Endodermal cell (in vitro differentiated cells): Measurements from ENCODE around the gene EXOSC10. TPM values are rescaled to one million over a fixed set of nuclear protein-coding genes. Genes with fewer than 3 reads are reported as not detected.

Source experiments
- DNase-seq: peaks from one replicate; pipeline ENCODE4 v3.0.0-alpha.2; 2017
- H3K27ac ChIP-seq: 2 replicates; pipeline ENCODE4 v1.5.1; 2013; ENCODE audit warnings: mild to moderate bottlenecking, low read depth, low read length, moderate library complexity
- H3K27me3 ChIP-seq: 2 replicates; pipeline ENCODE4 v1.6.1; 2013; ENCODE audit warnings: mild to moderate bottlenecking, low read length, moderate library complexity; ENCODE audit not compliant: insufficient read depth, control insufficient read depth, poor library complexity, severe bottlenecking
- H3K36me3 ChIP-seq: 2 replicates; pipeline ENCODE4 v1.7.0; 2013; ENCODE audit warnings: mild to moderate bottlenecking, low read length, moderate library complexity; ENCODE audit not compliant: control insufficient read depth, insufficient read depth
- H3K4me1 ChIP-seq: one replicate; pipeline ENCODE4 v1.7.0; 2013; ENCODE audit warnings: low read length; ENCODE audit not compliant: control insufficient read depth, insufficient read depth
- H3K4me3 ChIP-seq: 2 replicates; pipeline ENCODE4 v1.5.1; 2013; ENCODE audit warnings: mild to moderate bottlenecking, low read length, moderate library complexity
- H3K9ac ChIP-seq: 2 replicates; pipeline ENCODE4 v1.6.1; 2013; ENCODE audit warnings: mild to moderate bottlenecking, low read length, moderate library complexity; ENCODE audit not compliant: poor library complexity, severe bottlenecking; ENCODE audit errors: extremely low read depth
- H3K9me3 ChIP-seq: 2 replicates; pipeline ENCODE4 v1.6.1; 2013; ENCODE audit warnings: mild to moderate bottlenecking, low read length, moderate library complexity; ENCODE audit not compliant: control insufficient read depth
- H3K27ac Mint-ChIP-seq: 2 replicates; pipeline ENCODE4 v1.8.0; 2020; ENCODE audit warnings: mixed read lengths
- H3K27me3 Mint-ChIP-seq: 2 replicates; pipeline ENCODE4 v1.8.0; 2021; ENCODE audit warnings: mild to moderate bottlenecking, mixed read lengths; ENCODE audit not compliant: insufficient read depth
- H3K36me3 Mint-ChIP-seq: 2 replicates; pipeline ENCODE4 v1.8.0; 2020; ENCODE audit warnings: low read depth, mixed read lengths
- H3K4me1 Mint-ChIP-seq: 2 replicates; pipeline ENCODE4 v1.8.0; 2020; ENCODE audit warnings: mixed read lengths
- H3K4me3 Mint-ChIP-seq: 2 replicates; pipeline ENCODE4 v1.8.0; 2020; ENCODE audit warnings: mild to moderate bottlenecking, moderate library complexity, mixed read lengths
- H3K9me3 Mint-ChIP-seq: 2 replicates; pipeline ENCODE4 v1.8.0; 2020; ENCODE audit warnings: mild to moderate bottlenecking, mixed read lengths
- CTCF ChIP-seq: fragments of 200-600 bp; sonication (generic); conservative IDR thresholded peaks from 2 replicates; pipeline ENCODE4 v1.5.0; 2021; ENCODE audit warnings: antibody characterized with exemption, mild to moderate bottlenecking
- WGBS, 2 experiments: methylation state at CpG; one replicate each; pipeline versions ENCODE4 v1.1.5 to v1.1.7; 2013; ENCODE audit warnings: missing lambda C conversion rate in 2 of 2, mixed read lengths in 1 of 2; ENCODE audit not compliant: insufficient coverage in 1 of 2, insufficient read length in 1 of 2; 5-methylcytosine and 5-hydroxymethylcytosine counted together
- total RNA-seq, 2 donors: library from RNA; stranded (reverse); fragmentation: NEBNext Ultra II Directional in 1 of 2; extraction: Animal tissue kit (Norgen Biotek cat#: 25700) in 1 of 2; gene quantifications; 2 replicates in 1 of 2; 3 replicates in 1 of 2; pipeline ENCODE4 v1.2.1, GENCODE V29; 2021

The EXOSC10 gene
- total RNA-seq, 2 donors from 2014 or later: 81.4 to 89.7 TPM

- 94 to 100% methylated on average over 2 of the region's 2 CpGs for WGBS, 2 experiments
- Histone ChIP-seq H3K9me3 (no peaks in the 10 kb centered on the region), H3K36me3 (peaks cover 74% of the 10 kb centered on the region), H3K27ac (no peak overlapping the region), H3K4me3 (no peak overlapping the region), H3K4me1 (peaks cover 5% of the 10 kb centered on the region), H3K9ac (no peak overlapping the region), H3K27me3 (no peaks in the 10 kb centered on the region)
- H3K27ac Mint-ChIP-seq: no peak overlapping the region
- no peaks in the 10 kb centered on the region for H3K9me3 Mint-ChIP-seq
- no peak overlapping the region for H3K4me3 Mint-ChIP-seq
- no peaks in the 10 kb centered on the region for H3K27me3 Mint-ChIP-seq
- TF ChIP-seq CTCF: no peak
- H3K36me3 Mint-ChIP-seq: peaks cover 78% of the 10 kb centered on the region
- DNase-seq: no peak
- peaks cover 13% of the 10 kb centered on the region for H3K4me1 Mint-ChIP-seq
Measured at GRCh38 chr1:11116318-11116717, 16.6 kb upstream of the EXOSC10 start.

GRCh38 chr1:11114966-11115365, 15.3 kb upstream of the EXOSC10 start:
- H3K9me3 Mint-ChIP-seq: no peaks in the 10 kb centered on the region
- WGBS, 2 experiments: 90 to 100% methylated on average over 3 of the region's 3 CpGs
- no peak for TF ChIP-seq CTCF
- DNase-seq: no peak
- no peak overlapping the region for H3K4me3 Mint-ChIP-seq
- Histone ChIP-seq H3K36me3 (peaks cover 78% of the 10 kb centered on the region), H3K27ac (no peak overlapping the region), H3K9me3 (no peaks in the 10 kb centered on the region), H3K9ac (no peak overlapping the region), H3K4me3 (no peak overlapping the region), H3K4me1 (peaks cover 5% of the 10 kb centered on the region), H3K27me3 (no peaks in the 10 kb centered on the region)
- H3K27ac Mint-ChIP-seq: no peak overlapping the region
- no peaks in the 10 kb centered on the region for H3K27me3 Mint-ChIP-seq
- peaks cover 74% of the 10 kb centered on the region for H3K36me3 Mint-ChIP-seq
- peaks cover 13% of the 10 kb centered on the region for H3K4me1 Mint-ChIP-seq

GRCh38 chr1:11109047-11109760, 9.5 kb upstream of the EXOSC10 start:
- H3K4me1 ChIP-seq: peaks cover 5% of the 10 kb centered on the region
- WGBS, 2 experiments: 93 to 98% methylated on average over 5 to 7 of the region's 7 CpGs
- H3K4me1 Mint-ChIP-seq: peaks cover 13% of the 10 kb centered on the region
- H3K9me3 ChIP-seq: no peaks in the 10 kb centered on the region
- H3K4me3 ChIP-seq: no peak overlapping the region
- H3K36me3 Mint-ChIP-seq: peaks cover 72% of the 10 kb centered on the region
- no peaks in the 10 kb centered on the region for H3K27me3 ChIP-seq
- no peaks in the 10 kb centered on the region for H3K9me3 Mint-ChIP-seq
- no peak for TF ChIP-seq CTCF
- DNase-seq: no peak
- no peaks in the 10 kb centered on the region for H3K27me3 Mint-ChIP-seq
- H3K36me3 ChIP-seq: peaks cover 75% of the 10 kb centered on the region
- H3K27ac Mint-ChIP-seq: no peak overlapping the region
- H3K27ac ChIP-seq: no peak overlapping the region
- H3K4me3 Mint-ChIP-seq: no peak overlapping the region
- no peak overlapping the region for H3K9ac ChIP-seq
